Activated CD4-positive, alpha-beta T cell treated with anti-CD3 and anti-CD28 coated beads for 24 hours (primary cell): ENCODE data around the gene ELMO1.

Experiments used
- DNase-seq, 2 donors: peaks; one replicate each; pipeline ENCODE4 v3.0.0-alpha.2; 2020; ENCODE audit warnings: low read depth in 2 of 2

Gene ELMO1

GRCh38 chr7:36956814-36957213 lies 491.9 kb downstream of the ELMO1 start:
- no peak for DNase-seq

- DNase-seq = no peak
These were observed 493.1 kb downstream of the ELMO1 start for GRCh38 chr7:36955456-36956129.

- DNase-seq = no peak
These were observed 497.4 kb downstream of the ELMO1 start for GRCh38 chr7:36951257-36951697.

GRCh38 chr7:36949711-36950600 lies 498.7 kb downstream of the ELMO1 start:
- no peak for DNase-seq

GRCh38 chr7:36946401-36946739 lies 502.3 kb downstream of the ELMO1 start:
- DNase-seq = no peak

- no peak for DNase-seq
These were observed 502.9 kb downstream of the ELMO1 start for GRCh38 chr7:36945612-36946400.

GRCh38 chr7:36944838-36945237 lies 503.8 kb downstream of the ELMO1 start:
- DNase-seq = no peak

GRCh38 chr7:36943591-36944435 lies 504.9 kb downstream of the ELMO1 start:
- DNase-seq = no peak

GRCh38 chr7:36942955-36943354 lies 505.7 kb downstream of the ELMO1 start:
- no peak for DNase-seq

GRCh38 chr7:36942541-36942940 lies 506.1 kb downstream of the ELMO1 start:
- no peak for DNase-seq

- DNase-seq = no peak
These were observed 506.6 kb downstream of the ELMO1 start for GRCh38 chr7:36942025-36942424.

GRCh38 chr7:36941359-36941758 lies 507.3 kb downstream of the ELMO1 start:
- no peak for DNase-seq

GRCh38 chr7:36939816-36940215 lies 508.8 kb downstream of the ELMO1 start:
- no peak for DNase-seq

GRCh38 chr7:36937754-36938563 lies 510.7 kb downstream of the ELMO1 start:
- DNase-seq = no peak

- no peak for DNase-seq
These were observed 516.8 kb downstream of the ELMO1 start for GRCh38 chr7:36931892-36932291.

- DNase-seq = no peak
These were observed 518.9 kb downstream of the ELMO1 start for GRCh38 chr7:36929791-36930190.

- DNase-seq = no peak
These were observed 519.9 kb downstream of the ELMO1 start for GRCh38 chr7:36928718-36929117.

- DNase-seq = no peak
These were observed 520.4 kb downstream of the ELMO1 start for GRCh38 chr7:36928311-36928710.

- DNase-seq = no peak
These were observed 523.0 kb downstream of the ELMO1 start for GRCh38 chr7:36925691-36926090.

GRCh38 chr7:36925207-36925606 lies 523.5 kb downstream of the ELMO1 start:
- no peak for DNase-seq
